ENCODE data around the gene CADPS. TPM values are rescaled to one million over a fixed set of nuclear protein-coding genes. Genes with fewer than 3 reads are reported as not detected.

CADPS gene
- polyA plus RNA-seq, 2 of the 4 experiments (the other 2 are of a cell fraction), result not detected

DNA sequence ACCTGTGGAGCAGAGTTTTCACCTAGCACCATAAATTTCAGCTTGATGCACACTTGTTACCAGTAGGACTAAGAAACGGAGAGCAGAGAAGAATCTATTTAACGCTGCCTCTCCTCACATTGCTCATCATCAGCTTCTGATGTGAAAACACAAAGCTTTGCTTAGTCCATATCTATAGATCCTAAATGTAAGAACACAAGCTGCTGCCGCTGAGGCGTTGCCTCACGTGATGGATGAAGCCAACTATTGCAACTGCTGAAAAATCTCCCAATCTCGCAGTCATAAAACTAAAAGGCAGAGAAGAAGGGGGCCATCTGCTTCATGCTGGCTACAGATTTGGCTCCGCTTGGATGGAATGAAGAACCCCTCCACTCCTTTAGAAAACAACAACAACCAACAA lies 42.7 kb downstream of the CADPS start:
- H3K4me2 ChIP-seq, result no peak overlapping the region
- DNase-seq (ENCODE audit: low read depth in 1 of 2, low spot score in 1 of 2) (no peak), ATAC-seq (no peak), FAIRE-seq (no peak)
- CTCF ChIA-PET, result no interaction called here
- H3K4me1 ChIP-seq, result no peaks in the 10 kb centered on the region
- WGBS (ENCODE audit: missing lambda C conversion rate), result 12% methylated on average over 7 of the region's 7 CpGs
- H3K27ac ChIP-seq, result no peak overlapping the region
- no peaks in the 10 kb centered on the region for H3K9me3 ChIP-seq
- no peak overlapping the region for H3K4me3 ChIP-seq
- TF ChIP-seq EHF (CRISPR knock-in tag; IDR thresholded peaks at IDR 0.05) (no peak), CBX2 (IDR thresholded peaks at IDR 0.05; ENCODE audit: borderline replicate concordance, low read depth) (no peak), POLR2AphosphoS2 (conservative IDR thresholded peaks at IDR 0.05; ENCODE audit: low read length) (no peak), KDM5A (IDR thresholded peaks at IDR 0.05) (no peak), NFE2L2 (conservative IDR thresholded peaks at IDR 0.05; ENCODE audit: low read length) (no peak), SREBF2 (IDR thresholded peaks at IDR 0.05) (no peak), MAFK (IDR thresholded peaks at IDR 0.05; ENCODE audit: partially characterized antibody) (no peak), FOSB (CRISPR knock-in tag; IDR thresholded peaks at IDR 0.05) (no peak), RNF2 (IDR thresholded peaks at IDR 0.05; ENCODE audit: borderline replicate concordance, low read depth) (no peak), RFX5 (IDR thresholded peaks at IDR 0.05) (no peak), HOXB5 (CRISPR knock-in tag; IDR thresholded peaks at IDR 0.05) (no peak), HOXB13 (CRISPR knock-in tag; IDR thresholded peaks at IDR 0.05; ENCODE audit: low read depth) (no peak), EHMT2 (IDR thresholded peaks at IDR 0.05; ENCODE audit: low read depth) (no peak)
- TF ChIP-seq, protein P1, sequence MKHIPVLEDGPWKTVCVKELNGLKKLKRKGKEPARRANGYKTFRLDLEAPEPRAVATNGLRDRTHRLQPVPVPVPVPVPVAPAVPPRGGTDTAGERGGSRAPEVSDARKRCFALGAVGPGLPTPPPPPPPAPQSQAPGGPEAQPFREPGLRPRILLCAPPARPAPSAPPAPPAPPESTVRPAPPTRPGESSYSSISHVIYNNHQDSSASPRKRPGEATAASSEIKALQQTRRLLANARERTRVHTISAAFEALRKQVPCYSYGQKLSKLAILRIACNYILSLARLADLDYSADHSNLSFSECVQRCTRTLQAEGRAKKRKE (CRISPR knock-in tag; IDR thresholded peaks at IDR 0.05; ENCODE audit: low read depth), result no peak
- TF ChIP-seq, protein P2, sequence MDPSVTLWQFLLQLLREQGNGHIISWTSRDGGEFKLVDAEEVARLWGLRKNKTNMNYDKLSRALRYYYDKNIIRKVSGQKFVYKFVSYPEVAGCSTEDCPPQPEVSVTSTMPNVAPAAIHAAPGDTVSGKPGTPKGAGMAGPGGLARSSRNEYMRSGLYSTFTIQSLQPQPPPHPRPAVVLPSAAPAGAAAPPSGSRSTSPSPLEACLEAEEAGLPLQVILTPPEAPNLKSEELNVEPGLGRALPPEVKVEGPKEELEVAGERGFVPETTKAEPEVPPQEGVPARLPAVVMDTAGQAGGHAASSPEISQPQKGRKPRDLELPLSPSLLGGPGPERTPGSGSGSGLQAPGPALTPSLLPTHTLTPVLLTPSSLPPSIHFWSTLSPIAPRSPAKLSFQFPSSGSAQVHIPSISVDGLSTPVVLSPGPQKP (IDR thresholded peaks at IDR 0.05; ENCODE audit: low read depth, low read length), result no peak
- TF ChIP-seq, protein P3, sequence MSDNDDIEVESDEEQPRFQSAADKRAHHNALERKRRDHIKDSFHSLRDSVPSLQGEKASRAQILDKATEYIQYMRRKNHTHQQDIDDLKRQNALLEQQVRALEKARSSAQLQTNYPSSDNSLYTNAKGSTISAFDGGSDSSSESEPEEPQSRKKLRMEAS (IDR thresholded peaks at IDR 0.05), result no peak
- TF ChIP-seq, protein P4, sequence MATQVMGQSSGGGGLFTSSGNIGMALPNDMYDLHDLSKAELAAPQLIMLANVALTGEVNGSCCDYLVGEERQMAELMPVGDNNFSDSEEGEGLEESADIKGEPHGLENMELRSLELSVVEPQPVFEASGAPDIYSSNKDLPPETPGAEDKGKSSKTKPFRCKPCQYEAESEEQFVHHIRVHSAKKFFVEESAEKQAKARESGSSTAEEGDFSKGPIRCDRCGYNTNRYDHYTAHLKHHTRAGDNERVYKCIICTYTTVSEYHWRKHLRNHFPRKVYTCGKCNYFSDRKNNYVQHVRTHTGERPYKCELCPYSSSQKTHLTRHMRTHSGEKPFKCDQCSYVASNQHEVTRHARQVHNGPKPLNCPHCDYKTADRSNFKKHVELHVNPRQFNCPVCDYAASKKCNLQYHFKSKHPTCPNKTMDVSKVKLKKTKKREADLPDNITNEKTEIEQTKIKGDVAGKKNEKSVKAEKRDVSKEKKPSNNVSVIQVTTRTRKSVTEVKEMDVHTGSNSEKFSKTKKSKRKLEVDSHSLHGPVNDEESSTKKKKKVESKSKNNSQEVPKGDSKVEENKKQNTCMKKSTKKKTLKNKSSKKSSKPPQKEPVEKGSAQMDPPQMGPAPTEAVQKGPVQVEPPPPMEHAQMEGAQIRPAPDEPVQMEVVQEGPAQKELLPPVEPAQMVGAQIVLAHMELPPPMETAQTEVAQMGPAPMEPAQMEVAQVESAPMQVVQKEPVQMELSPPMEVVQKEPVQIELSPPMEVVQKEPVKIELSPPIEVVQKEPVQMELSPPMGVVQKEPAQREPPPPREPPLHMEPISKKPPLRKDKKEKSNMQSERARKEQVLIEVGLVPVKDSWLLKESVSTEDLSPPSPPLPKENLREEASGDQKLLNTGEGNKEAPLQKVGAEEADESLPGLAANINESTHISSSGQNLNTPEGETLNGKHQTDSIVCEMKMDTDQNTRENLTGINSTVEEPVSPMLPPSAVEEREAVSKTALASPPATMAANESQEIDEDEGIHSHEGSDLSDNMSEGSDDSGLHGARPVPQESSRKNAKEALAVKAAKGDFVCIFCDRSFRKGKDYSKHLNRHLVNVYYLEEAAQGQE (IDR thresholded peaks at IDR 0.05), result no peak
- POLR2A ChIA-PET, result no interaction called here

DNA sequence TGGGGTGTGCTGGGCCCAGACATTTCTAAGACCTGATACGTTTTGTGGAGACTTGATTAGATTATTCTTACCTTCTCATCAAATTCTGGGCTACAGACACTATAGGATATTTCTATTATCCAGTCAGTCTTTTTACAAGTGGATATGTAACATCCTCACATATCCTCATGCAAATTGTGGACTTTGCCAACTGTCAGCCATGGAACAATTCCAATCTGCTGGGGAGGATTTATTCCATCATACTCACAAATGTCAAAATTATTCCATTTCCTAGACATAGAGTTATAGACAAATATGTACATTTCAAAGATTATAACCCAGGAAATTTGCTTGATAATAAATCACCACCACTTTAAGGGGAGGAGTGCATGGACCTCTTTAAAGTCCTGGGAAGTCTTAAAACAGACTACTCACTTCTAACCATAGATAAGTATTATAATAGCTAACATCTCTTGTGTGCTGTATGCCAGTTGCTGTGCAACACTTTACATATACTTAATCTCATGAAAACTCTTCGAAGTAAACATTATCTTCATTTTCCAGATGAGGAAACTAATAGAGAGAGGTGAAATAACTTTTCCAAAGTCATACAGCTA lies 44.4 kb downstream of the CADPS start:
- POLR2A ChIA-PET, result no interaction called here
- no peak for FAIRE-seq

More for the DNA sequence above, 44.4 kb downstream of the CADPS start:
- TF ChIP-seq RFX5 (IDR thresholded peaks at IDR 0.05) (no peak), RAD21 (conservative IDR thresholded peaks at IDR 0.05 in 1 of 2, IDR thresholded peaks at IDR 0.05 in 1 of 2) (no peak), HOXB5 (CRISPR knock-in tag; IDR thresholded peaks at IDR 0.05) (no peak), PHF8 (IDR thresholded peaks at IDR 0.05; ENCODE audit: borderline replicate concordance, low read depth) (no peak), GATA3 (IDR thresholded peaks at IDR 0.05; ENCODE audit: borderline replicate concordance) (no peak), NFE2L2 (conservative IDR thresholded peaks at IDR 0.05; ENCODE audit: low read length) (no peak), ZC3H11A (IDR thresholded peaks at IDR 0.05) (no peak), CEBPB (IDR thresholded peaks at IDR 0.05) (no peak), RARB (CRISPR knock-in tag; IDR thresholded peaks at IDR 0.05) (no peak), HOXA7 (CRISPR knock-in tag; IDR thresholded peaks at IDR 0.05) (no peak)
- TF ChIP-seq, protein P5, sequence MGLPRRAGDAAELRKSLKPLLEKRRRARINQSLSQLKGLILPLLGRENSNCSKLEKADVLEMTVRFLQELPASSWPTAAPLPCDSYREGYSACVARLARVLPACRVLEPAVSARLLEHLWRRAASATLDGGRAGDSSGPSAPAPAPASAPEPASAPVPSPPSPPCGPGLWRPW (IDR thresholded peaks at IDR 0.05), result no peak
- TF ChIP-seq, protein P6, sequence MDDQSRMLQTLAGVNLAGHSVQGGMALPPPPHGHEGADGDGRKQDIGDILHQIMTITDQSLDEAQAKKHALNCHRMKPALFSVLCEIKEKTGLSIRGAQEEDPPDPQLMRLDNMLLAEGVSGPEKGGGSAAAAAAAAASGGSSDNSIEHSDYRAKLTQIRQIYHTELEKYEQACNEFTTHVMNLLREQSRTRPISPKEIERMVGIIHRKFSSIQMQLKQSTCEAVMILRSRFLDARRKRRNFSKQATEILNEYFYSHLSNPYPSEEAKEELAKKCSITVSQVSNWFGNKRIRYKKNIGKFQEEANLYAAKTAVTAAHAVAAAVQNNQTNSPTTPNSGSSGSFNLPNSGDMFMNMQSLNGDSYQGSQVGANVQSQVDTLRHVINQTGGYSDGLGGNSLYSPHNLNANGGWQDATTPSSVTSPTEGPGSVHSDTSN (IDR thresholded peaks at IDR 0.05), result no peak
- TF ChIP-seq, protein P7, sequence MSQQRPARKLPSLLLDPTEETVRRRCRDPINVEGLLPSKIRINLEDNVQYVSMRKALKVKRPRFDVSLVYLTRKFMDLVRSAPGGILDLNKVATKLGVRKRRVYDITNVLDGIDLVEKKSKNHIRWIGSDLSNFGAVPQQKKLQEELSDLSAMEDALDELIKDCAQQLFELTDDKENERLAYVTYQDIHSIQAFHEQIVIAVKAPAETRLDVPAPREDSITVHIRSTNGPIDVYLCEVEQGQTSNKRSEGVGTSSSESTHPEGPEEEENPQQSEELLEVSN (IDR thresholded peaks at IDR 0.05; ENCODE audit: borderline replicate concordance, low read depth), result no peak
- H3K4me1 ChIP-seq, result no peaks in the 10 kb centered on the region
- no peak for DNase-seq (ENCODE audit: low read depth in 1 of 2, low spot score in 1 of 2)
- no peaks in the 10 kb centered on the region for H3K9me3 ChIP-seq
- no peak overlapping the region for H3K4me3 ChIP-seq
- no peak overlapping the region for H3K27ac ChIP-seq
- WGBS (ENCODE audit: missing lambda C conversion rate), result 2% methylated on average over 2 of the region's 2 CpGs
- ATAC-seq, result no peak
- H3K4me2 ChIP-seq, result no peak overlapping the region
- CTCF ChIA-PET, result no interaction called here

Data from A549 (cell line).